ENCODE measurements around the gene DHRS13. TPM values are rescaled to one million over a fixed set of nuclear protein-coding genes. Genes with fewer than 3 reads are reported as not detected.

The DHRS13 gene
- total RNA-seq, 2 experiments from 2014 or later, result 26.8 to 27.8 TPM

DNA sequence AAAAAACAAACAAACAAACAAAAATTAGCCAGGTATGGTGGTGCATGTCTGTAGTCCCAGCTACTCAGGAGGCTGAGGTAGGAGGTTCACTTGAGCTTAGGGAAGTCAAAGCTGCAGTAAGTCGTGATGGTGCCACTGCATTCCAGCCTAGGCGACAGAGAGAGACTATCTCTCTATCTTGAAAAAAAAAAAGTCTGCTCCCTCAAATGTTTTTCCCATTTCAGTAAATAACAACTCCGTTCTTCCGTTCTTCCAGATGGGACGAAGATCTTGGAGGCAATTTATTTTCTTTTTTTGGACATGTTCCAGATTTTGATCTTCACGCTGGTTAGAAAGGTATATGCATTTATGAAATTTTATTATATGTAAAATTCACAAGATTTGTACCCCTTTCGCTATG is 29.0 kb downstream of the DHRS13 start:
- Mint-ChIP-seq H3K27ac (no peak overlapping the region), H3K36me3 (ENCODE audit: low read depth) (peaks cover 12% of the 10 kb centered on the region), H3K9me3 (no peaks in the 10 kb centered on the region), H3K4me1 (peaks cover 19% of the 10 kb centered on the region), H3K4me3 (no peak overlapping the region), H3K27me3 (no peaks in the 10 kb centered on the region)
- ChIA-PET POLR2A (no interaction called here), CTCF (no interaction called here)
- no peak for DNase-seq

DNA sequence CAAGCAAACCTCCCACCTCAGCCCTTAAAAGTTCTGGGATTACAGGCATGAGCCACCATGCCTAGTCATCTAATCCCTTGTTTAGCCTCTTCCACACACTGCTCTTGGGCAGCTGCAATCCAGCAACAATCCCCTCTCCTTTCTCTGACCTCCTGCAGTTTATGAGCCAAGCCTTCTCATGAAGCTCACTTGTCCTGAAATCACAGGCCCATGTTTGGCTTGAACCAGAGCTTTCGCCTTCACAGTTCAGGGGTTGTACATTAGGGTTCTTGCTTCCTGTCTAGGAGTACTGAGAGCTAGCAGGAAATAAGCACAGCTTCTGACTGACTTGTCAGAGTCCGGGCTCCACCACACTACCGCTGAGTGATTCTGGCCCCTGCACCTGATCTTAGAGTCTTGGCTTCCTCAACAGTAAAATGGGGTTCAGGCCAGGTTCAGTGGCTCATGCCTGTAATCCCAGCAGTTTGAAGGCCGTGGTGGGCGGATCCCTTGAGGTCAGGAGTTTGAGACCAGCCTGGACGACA is 31.8 kb downstream of the DHRS13 start:
- POLR2A ChIA-PET, result interaction anchor here (0.6 to 0.7 kb wide), 2 partner anchors 11 to 16 kb away, joined by 3 to 4 read pairs; no protein-coding TSS in a partner anchor
- no peaks in the 10 kb centered on the region for H3K27me3 Mint-ChIP-seq
- peak overlapping the region; percentile 93 for H3K27ac Mint-ChIP-seq
- peaks cover 14% of the 10 kb centered on the region for H3K4me1 Mint-ChIP-seq
- H3K9me3 Mint-ChIP-seq, result no peaks in the 10 kb centered on the region
- no peak overlapping the region for H3K4me3 Mint-ChIP-seq
- H3K36me3 Mint-ChIP-seq (ENCODE audit: low read depth), result peaks cover 2% of the 10 kb centered on the region
- CTCF ChIA-PET, result interaction anchor here (0.7 to 3.0 kb wide), 12 partner anchors 10 to 633 kb away, joined by 3 to 14 read pairs (median 4); partner anchors contain the start of gene DHRS13
- peak; percentile 61 for DNase-seq

DNA sequence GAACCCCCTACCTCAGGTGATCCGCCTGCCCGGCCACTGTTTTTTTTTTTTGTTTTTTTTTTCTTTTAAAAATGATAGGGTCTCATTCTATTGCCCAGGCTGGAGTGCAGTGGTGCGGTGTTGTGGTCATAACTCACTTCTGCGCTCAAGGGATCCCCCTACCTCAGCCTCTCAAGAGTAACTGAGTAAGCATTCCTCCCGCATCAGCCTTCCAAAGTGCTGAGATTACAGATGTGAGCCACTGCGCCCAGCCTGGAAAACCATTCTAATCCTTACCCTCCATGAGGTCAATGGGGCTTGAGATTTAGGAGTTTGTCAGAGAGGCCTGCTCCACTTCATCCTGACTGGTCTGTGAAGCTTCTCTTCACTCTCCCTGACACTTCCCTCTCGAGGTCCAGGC is 35.6 kb downstream of the DHRS13 start:
- ChIA-PET POLR2A (interaction anchor here (0.8 kb wide), 1 partner anchor 59 kb away, joined by 4 read pairs; no protein-coding TSS in a partner anchor), CTCF (interaction anchor here (0.6 to 1.7 kb wide), 5 partner anchors 57 to 138 kb away, joined by 3 to 5 read pairs (median 3); no protein-coding TSS in a partner anchor)
- H3K36me3 Mint-ChIP-seq (ENCODE audit: low read depth), result peaks cover 2% of the 10 kb centered on the region
- no peaks in the 10 kb centered on the region for H3K9me3 Mint-ChIP-seq
- H3K27me3 Mint-ChIP-seq, result no peaks in the 10 kb centered on the region
- H3K27ac Mint-ChIP-seq, result no peak overlapping the region
- H3K4me1 Mint-ChIP-seq, result peaks cover 22% of the 10 kb centered on the region
- no peak for DNase-seq
- H3K4me3 Mint-ChIP-seq, result no peak overlapping the region

DNA sequence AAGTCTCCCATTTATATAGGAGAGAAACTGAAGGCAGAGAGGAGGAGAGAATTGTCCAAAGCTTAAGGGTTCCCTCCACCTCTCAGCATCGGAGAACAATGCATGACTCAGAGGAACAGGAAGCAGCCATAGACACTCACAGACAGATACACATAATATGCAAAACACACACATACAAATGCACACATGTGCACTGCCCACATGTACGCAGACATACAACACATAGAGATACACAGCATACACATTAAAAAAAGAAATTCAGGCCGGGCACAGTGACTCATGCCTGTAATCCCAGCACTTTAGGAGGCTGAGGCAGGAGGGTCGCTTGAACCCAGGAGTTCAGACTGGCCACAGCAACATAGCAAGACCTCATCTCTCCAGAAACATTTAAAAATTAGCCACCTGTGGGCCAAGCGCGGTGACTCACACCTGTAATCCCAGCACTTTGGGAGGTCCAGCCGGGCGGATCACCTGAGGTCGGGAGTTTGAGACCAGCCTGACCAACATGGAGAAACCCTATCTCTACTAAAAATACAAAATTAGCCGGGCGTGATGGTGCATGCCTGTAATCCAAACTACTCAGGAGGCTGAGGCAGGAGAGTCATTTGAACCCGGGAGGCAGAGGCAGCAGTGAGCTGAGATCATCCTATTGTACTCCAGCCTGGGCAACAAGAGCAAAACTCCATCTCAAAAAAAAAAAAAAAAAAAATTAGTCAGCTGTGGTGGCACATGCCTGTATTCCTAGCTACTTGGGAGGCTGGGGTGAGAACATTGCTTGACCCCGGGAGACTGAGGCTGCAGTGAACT is 36.7 kb downstream of the DHRS13 start:
- ChIA-PET CTCF (interaction anchor here (0.7 to 1.7 kb wide), 4 partner anchors 36 to 121 kb away, joined by 3 to 5 read pairs (median 3); no protein-coding TSS in a partner anchor), POLR2A (no interaction called here)
- H3K27me3 Mint-ChIP-seq, result no peaks in the 10 kb centered on the region
- H3K9me3 Mint-ChIP-seq, result no peaks in the 10 kb centered on the region
- peaks cover 11% of the 10 kb centered on the region for H3K4me1 Mint-ChIP-seq
- H3K36me3 Mint-ChIP-seq (ENCODE audit: low read depth), result peaks cover 2% of the 10 kb centered on the region
- DNase-seq, result no peak
- no peak overlapping the region for H3K27ac Mint-ChIP-seq
- no peak overlapping the region for H3K4me3 Mint-ChIP-seq

DNA sequence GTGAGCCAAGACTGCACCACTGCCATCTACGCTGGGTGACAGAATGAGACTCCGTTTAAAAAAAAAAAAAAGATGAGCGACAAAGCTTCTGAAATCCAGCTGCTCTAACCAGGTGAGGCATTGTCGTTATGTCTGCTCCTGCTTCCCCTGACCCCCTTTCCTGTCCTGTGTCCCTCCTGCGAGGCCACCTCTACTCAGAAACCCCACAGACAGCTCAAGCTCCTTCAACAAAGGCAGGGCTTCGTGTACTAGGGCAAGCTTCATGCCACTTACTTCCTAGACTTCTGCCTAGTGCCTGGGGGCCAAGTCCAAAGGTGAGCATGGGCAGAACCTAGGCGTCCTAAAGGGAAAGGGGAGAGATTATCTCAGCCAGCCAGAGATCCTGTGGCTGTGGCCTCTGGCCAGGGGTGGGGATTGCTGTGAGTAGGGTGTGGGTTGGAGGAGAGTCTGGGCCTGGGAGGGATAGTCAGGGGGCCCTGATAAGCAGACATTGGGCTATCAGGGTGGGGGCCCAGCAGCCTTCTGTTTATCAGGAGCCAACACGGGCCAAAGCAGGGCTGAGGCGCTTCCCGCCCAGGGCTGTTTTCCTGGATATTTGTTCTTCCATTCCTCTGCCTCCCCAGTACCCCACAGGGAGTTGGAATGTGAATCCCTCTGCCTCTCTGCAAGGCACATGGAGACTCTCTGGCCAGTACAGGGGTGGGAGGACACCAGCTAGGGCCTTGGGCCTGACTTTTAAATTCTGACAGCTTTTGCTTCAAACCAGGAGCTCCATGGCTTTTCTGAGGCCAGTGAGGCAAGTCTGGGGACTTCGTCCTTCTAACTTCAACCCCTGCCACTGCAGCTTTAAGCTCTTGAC is 37.7 kb downstream of the DHRS13 start:
- POLR2A ChIA-PET, result no interaction called here
- H3K4me3 Mint-ChIP-seq, result no peak overlapping the region
- no peak overlapping the region for H3K27ac Mint-ChIP-seq
- H3K36me3 Mint-ChIP-seq (ENCODE audit: low read depth), result peaks cover 4% of the 10 kb centered on the region
- H3K4me1 Mint-ChIP-seq, result peaks cover 7% of the 10 kb centered on the region
- no peaks in the 10 kb centered on the region for H3K9me3 Mint-ChIP-seq
- CTCF ChIA-PET, result interaction anchor here (0.6 to 1.7 kb wide), 5 partner anchors 17 to 55 kb away, joined by 3 to 4 read pairs (median 3); no protein-coding TSS in a partner anchor
- H3K27me3 Mint-ChIP-seq, result no peaks in the 10 kb centered on the region
- no peak for DNase-seq

DNA sequence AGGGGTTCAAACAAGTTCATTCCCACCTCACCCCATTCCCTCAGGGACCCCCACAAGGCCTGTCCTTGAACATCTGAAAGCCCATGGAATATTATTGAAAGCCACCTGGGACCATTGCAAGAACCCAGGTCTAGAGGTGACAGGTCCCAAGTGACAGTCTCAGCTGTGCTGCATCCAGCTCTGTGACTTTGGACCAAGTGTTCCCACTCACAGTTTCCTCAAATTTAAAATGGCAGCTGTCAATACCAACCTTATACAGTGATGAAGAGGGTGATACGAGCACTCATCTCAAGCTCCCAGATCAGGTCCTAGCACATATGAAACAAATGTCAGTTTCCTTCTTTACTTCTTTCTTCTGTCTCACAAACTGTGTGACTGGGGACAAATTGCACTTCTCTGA is 38.9 kb downstream of the DHRS13 start:
- Mint-ChIP-seq H3K4me3 (no peak overlapping the region), H3K27me3 (no peaks in the 10 kb centered on the region), H3K4me1 (peaks cover 7% of the 10 kb centered on the region), H3K27ac (no peak overlapping the region), H3K9me3 (no peaks in the 10 kb centered on the region), H3K36me3 (ENCODE audit: low read depth) (peaks cover 6% of the 10 kb centered on the region)
- no peak for DNase-seq
- ChIA-PET POLR2A (no interaction called here), CTCF (interaction anchor here (2.4 kb wide), 1 partner anchor 15 kb away, joined by 11 read pairs; no protein-coding TSS in a partner anchor)

DNA sequence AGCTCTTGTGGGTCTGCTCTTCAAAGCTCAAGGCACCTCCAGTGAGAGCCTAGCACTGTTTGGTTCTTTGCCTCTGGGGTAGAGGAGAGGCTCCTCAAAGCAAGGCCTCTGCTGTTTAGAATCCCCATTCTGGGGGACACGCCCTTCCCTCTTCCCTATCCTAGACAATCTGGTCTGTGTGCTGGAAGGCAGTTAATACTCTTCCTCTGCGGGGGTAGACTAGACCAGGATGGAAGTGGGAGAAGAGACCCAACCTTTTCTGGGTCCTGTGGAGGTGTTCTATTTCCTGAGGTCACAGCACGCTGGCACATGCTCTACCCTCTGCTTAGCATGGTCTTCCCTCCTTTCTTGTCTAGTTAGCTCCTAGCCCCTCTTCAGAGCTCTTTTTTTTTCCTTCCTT is 40.3 kb downstream of the DHRS13 start:
- CTCF ChIA-PET, result interaction anchor here (1.0 to 2.4 kb wide), 2 partner anchors 14 to 30 kb away, joined by 3 to 11 read pairs; no protein-coding TSS in a partner anchor

GRCh38 chr17:28861393-28862203 is 41.3 kb downstream of the DHRS13 start:
- no peak for DNase-seq
- Mint-ChIP-seq H3K27me3 (no peaks in the 10 kb centered on the region), H3K9me3 (no peaks in the 10 kb centered on the region), H3K36me3 (ENCODE audit: low read depth) (peaks cover 13% of the 10 kb centered on the region), H3K27ac (no peak overlapping the region), H3K4me3 (no peak overlapping the region), H3K4me1 (peaks cover 7% of the 10 kb centered on the region)
- CTCF ChIA-PET, result interaction anchor here (0.6 to 2.4 kb wide), 5 partner anchors 9 to 1020 kb away, joined by 3 to 11 read pairs (median 3); no protein-coding TSS in a partner anchor
- POLR2A ChIA-PET, result no interaction called here

More for the DNA sequence above, 40.3 kb downstream of the DHRS13 start:
- peaks cover 7% of the 10 kb centered on the region for H3K4me1 Mint-ChIP-seq
- H3K27me3 Mint-ChIP-seq, result no peaks in the 10 kb centered on the region
- POLR2A ChIA-PET, result no interaction called here
- no peak overlapping the region for H3K4me3 Mint-ChIP-seq
- DNase-seq, result no peak
- H3K27ac Mint-ChIP-seq, result peak overlapping the region; percentile 21
- H3K9me3 Mint-ChIP-seq, result no peaks in the 10 kb centered on the region
- H3K36me3 Mint-ChIP-seq (ENCODE audit: low read depth), result peaks cover 12% of the 10 kb centered on the region

GRCh38 chr17:28860363-28860808 is 42.5 kb downstream of the DHRS13 start:
- ChIA-PET CTCF (interaction anchor here (1.2 to 1.6 kb wide), 3 partner anchors 10 to 19 kb away, joined by 3 to 5 read pairs (median 3); no protein-coding TSS in a partner anchor), POLR2A (no interaction called here)
- no peaks in the 10 kb centered on the region for H3K27me3 Mint-ChIP-seq
- H3K4me3 Mint-ChIP-seq, result no peak overlapping the region
- H3K9me3 Mint-ChIP-seq, result no peaks in the 10 kb centered on the region
- no peak for DNase-seq
- peaks cover 13% of the 10 kb centered on the region for H3K36me3 Mint-ChIP-seq (ENCODE audit: low read depth)
- no peak overlapping the region for H3K27ac Mint-ChIP-seq
- peaks cover 11% of the 10 kb centered on the region for H3K4me1 Mint-ChIP-seq

DNA sequence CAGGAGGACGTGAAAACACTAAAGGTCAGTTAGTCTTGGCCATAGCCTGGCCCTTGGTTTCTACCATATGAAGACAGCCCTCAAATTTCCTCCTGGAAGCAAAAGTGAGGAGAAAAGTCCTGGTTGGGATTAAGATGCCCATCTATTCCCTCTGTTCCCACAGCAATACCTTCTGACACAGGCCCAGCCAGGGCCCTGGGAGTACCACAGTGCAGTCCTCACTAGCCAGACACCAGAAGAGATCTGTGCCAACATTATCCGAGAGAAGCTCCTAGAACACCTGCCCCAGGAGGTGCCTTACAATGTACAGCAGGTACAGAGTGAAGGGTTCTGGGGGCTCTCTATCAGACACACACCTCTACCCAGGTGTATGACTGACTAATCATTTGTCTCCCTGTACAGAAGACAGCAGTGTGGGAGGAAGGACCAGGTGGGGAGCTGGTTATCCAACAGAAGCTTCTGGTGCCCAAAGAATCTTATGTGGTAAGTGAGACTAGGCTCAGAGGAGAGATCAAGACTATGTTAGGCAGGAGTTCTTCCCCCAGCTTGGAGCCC is 44.0 kb downstream of the DHRS13 start:
- ChIA-PET POLR2A (no interaction called here), CTCF (interaction anchor here (0.6 to 1.6 kb wide), 9 partner anchors 10 to 462 kb away, joined by 3 to 6 read pairs (median 3); no protein-coding TSS in a partner anchor)
- Mint-ChIP-seq H3K4me3 (no peak overlapping the region), H3K9me3 (no peaks in the 10 kb centered on the region), H3K4me1 (peaks cover 17% of the 10 kb centered on the region), H3K36me3 (ENCODE audit: low read depth) (peaks cover 13% of the 10 kb centered on the region), H3K27me3 (no peaks in the 10 kb centered on the region), H3K27ac (no peak overlapping the region)
- DNase-seq, result no peak

GRCh38 chr17:28857905-28858800 is 44.7 kb downstream of the DHRS13 start:
- H3K36me3 Mint-ChIP-seq (ENCODE audit: low read depth), result peaks cover 13% of the 10 kb centered on the region
- DNase-seq, result no peak
- POLR2A ChIA-PET, result no interaction called here
- no peaks in the 10 kb centered on the region for H3K9me3 Mint-ChIP-seq
- H3K27ac Mint-ChIP-seq, result no peak overlapping the region
- CTCF ChIA-PET, result interaction anchor here (0.6 to 1.4 kb wide), 6 partner anchors 9 to 96 kb away, joined by 3 to 6 read pairs (median 3); no protein-coding TSS in a partner anchor
- no peaks in the 10 kb centered on the region for H3K27me3 Mint-ChIP-seq
- peak overlapping the region; percentile 28 for H3K4me3 Mint-ChIP-seq
- H3K4me1 Mint-ChIP-seq, result peaks cover 20% of the 10 kb centered on the region
